IMR-90 (cell line): ENCODE results near the gene ABCA7. TPM values are rescaled to one million over a fixed set of nuclear protein-coding genes. Genes with fewer than 3 reads are reported as not detected.

ENCODE experiments used
- ATAC-seq: fragments of 200-7000 bp; cut with Tn5 transposase; 2 replicates; pipeline ENCODE4 v1.9.1; 2020; ENCODE audit warnings: low read depth, mild to moderate bottlenecking, moderate library complexity
- BruUV-seq: library from RNA; stranded (reverse); fragments of 400-500 nt; replicated peaks from 2 replicates; lab custom pipeline; 2021; lab: Mats Ljungman, UMichigan
- CTCF ChIA-PET: fragments of 300-600 bp; formaldehyde crosslinking; extraction: SDS; loops from one replicate; lab custom pipeline; 2021; ENCODE audit warnings: antibody characterized with exemption; lab: Yijun Ruan, JAX
- POLR2A ChIA-PET: fragments of 300-600 bp; sonication (Branson Sonifier 250); formaldehyde crosslinking; loops from one replicate; lab custom pipeline; 2022; ENCODE audit warnings: antibody characterized with exemption; ENCODE audit not compliant: unreplicated experiment; lab: Charles Lee
- DNase-seq: peaks from one replicate; pipeline ENCODE4 v3.0.0; 2013
- H2AFZ ChIP-seq: replicated peaks from 2 replicates; pipeline ENCODE3; 2013; ENCODE audit warnings: low read length, mild to moderate bottlenecking; ENCODE audit not compliant: poor library complexity
- H2AK5ac ChIP-seq: 2 replicates; pipeline ENCODE4 v1.6.1; 2013; ENCODE audit warnings: low read depth, low read length, inconsistent platforms
- H2AK9ac ChIP-seq: replicated peaks from 2 replicates; pipeline ENCODE3; 2013; ENCODE audit warnings: mild to moderate bottlenecking, low read depth, low read length, moderate library complexity; ENCODE audit not compliant: poor library complexity
- H2BK120ac ChIP-seq: 2 replicates; pipeline ENCODE4 v1.6.1; 2013; ENCODE audit warnings: low read depth, low read length, inconsistent platforms
- H2BK15ac ChIP-seq: 3 replicates; pipeline ENCODE4 v1.6.1; 2013; ENCODE audit warnings: low read depth, low read length, inconsistent platforms
- H2BK20ac ChIP-seq: 2 replicates; pipeline ENCODE4 v1.6.1; 2013; ENCODE audit warnings: low read depth, mild to moderate bottlenecking, inconsistent platforms, low read length, moderate library complexity
- H2BK5ac ChIP-seq: 2 replicates; pipeline ENCODE4 v1.6.1; 2013; ENCODE audit warnings: mild to moderate bottlenecking, low read depth, low read length, inconsistent platforms; ENCODE audit not compliant: poor library complexity, severe bottlenecking
- H3K14ac ChIP-seq: replicated peaks from 2 replicates; pipeline ENCODE4 v1.6.1; 2013; ENCODE audit warnings: low read depth, low read length, inconsistent platforms
- H3K18ac ChIP-seq: 2 replicates; pipeline ENCODE4 v1.6.1; 2013; ENCODE audit warnings: low read depth, low read length, control low read depth
- H3K23ac ChIP-seq: 2 replicates; pipeline ENCODE4 v1.6.1; 2013; ENCODE audit warnings: low read depth, low read length, inconsistent platforms
- H3K27ac ChIP-seq: 2 replicates; pipeline ENCODE4 v1.5.1; 2013; ENCODE audit warnings: mild to moderate bottlenecking, control low read depth, low read length; ENCODE audit not compliant: insufficient read depth
- H3K27me3 ChIP-seq: 2 replicates; pipeline ENCODE4 v1.6.1; 2013; ENCODE audit warnings: low read length; ENCODE audit not compliant: control insufficient read depth, insufficient read depth
- H3K36me3 ChIP-seq: 2 replicates; pipeline ENCODE4 v1.6.1; 2013; ENCODE audit warnings: low read length, mixed read lengths; ENCODE audit not compliant: control insufficient read depth, insufficient read depth
- H3K4ac ChIP-seq: 2 replicates; pipeline ENCODE4 v1.6.1; 2013; ENCODE audit warnings: low read depth, low read length, inconsistent platforms
- H3K4me1 ChIP-seq: 2 replicates; pipeline ENCODE4 v1.6.1; 2013; ENCODE audit warnings: low read length, mixed read lengths; ENCODE audit not compliant: control insufficient read depth, insufficient read depth
- H3K4me2 ChIP-seq: 2 replicates; pipeline ENCODE4 v1.6.1; 2013; ENCODE audit warnings: low read depth, mild to moderate bottlenecking, control low read depth, low read length, moderate library complexity
- H3K4me3 ChIP-seq: 2 replicates; pipeline ENCODE4 v1.5.1; 2013; ENCODE audit warnings: low read depth, mild to moderate bottlenecking, control low read depth, low read length, moderate library complexity; ENCODE audit not compliant: insufficient read depth
- H3K56ac ChIP-seq: 2 replicates; pipeline ENCODE4 v1.6.1; 2013; ENCODE audit warnings: low read length, inconsistent platforms; ENCODE audit not compliant: insufficient read depth; ENCODE audit errors: extremely low read depth
- H3K79me1 ChIP-seq, 2 experiments: 2 replicates each; pipeline ENCODE4 v1.6.1; 2013; ENCODE audit warnings: low read length in 2 of 2, inconsistent platforms in 1 of 2, low read depth in 1 of 2
- H3K9ac ChIP-seq: 2 replicates; pipeline ENCODE4 v1.6.1; 2013; ENCODE audit warnings: low read depth, low read length, control low read depth
- H3K9me1 ChIP-seq: 2 replicates; pipeline ENCODE4 v1.6.1; 2013; ENCODE audit warnings: low read length, inconsistent platforms; ENCODE audit not compliant: insufficient read depth
- H3K9me3 ChIP-seq: 2 replicates; pipeline ENCODE4 v1.6.1; 2013; ENCODE audit warnings: low read length; ENCODE audit not compliant: control insufficient read depth, insufficient read depth
- H4K20me1 ChIP-seq: 2 replicates; pipeline ENCODE4 v1.6.1; 2013; ENCODE audit warnings: low read length, inconsistent platforms; ENCODE audit not compliant: insufficient read depth
- H4K5ac ChIP-seq: 2 replicates; pipeline ENCODE4 v1.6.1; 2013; ENCODE audit warnings: mild to moderate bottlenecking, low read depth, low read length, control low read depth
- H4K8ac ChIP-seq, 2 experiments: 2 replicates each; pipeline ENCODE4 v1.6.1; 2013; ENCODE audit warnings: low read depth in 2 of 2, low read length in 2 of 2, control low read depth in 1 of 2, inconsistent platforms in 1 of 2
- H4K91ac ChIP-seq: 2 replicates; pipeline ENCODE4 v1.6.1; 2013; ENCODE audit warnings: low read depth, low read length, inconsistent platforms; ENCODE audit not compliant: insufficient read depth
- BHLHE40 ChIP-seq: fragments of 150-350 bp; IDR thresholded peaks from 2 replicates; pipeline ENCODE4 v1.6.1; 2016; ENCODE audit warnings: mild to moderate bottlenecking, low read depth, low read length
- FOS ChIP-seq: fragments of 150-350 bp; IDR thresholded peaks from 2 replicates; pipeline ENCODE4 v1.6.1; 2016; ENCODE audit warnings: low read depth, low read length
- MXI1 ChIP-seq: IDR thresholded peaks from 2 replicates; pipeline ENCODE4 v1.6.1; 2012; ENCODE audit warnings: low read depth, mild to moderate bottlenecking, low read length, moderate library complexity, borderline replicate concordance
- NFE2L2 ChIP-seq: fragments of 150-350 bp; IDR thresholded peaks from 2 replicates; pipeline ENCODE4 v1.6.1; 2016; ENCODE audit warnings: low read depth, mild to moderate bottlenecking, low read length
- RCOR1 ChIP-seq: IDR thresholded peaks from 2 replicates; pipeline ENCODE4 v1.6.1; 2012; ENCODE audit warnings: mild to moderate bottlenecking, low read length, improper control_type of control experiment; ENCODE audit not compliant: insufficient replicate concordance
- SMC3 ChIP-seq: fragments of 150-350 bp; IDR thresholded peaks from 2 replicates; pipeline ENCODE4 v1.6.1; 2016; ENCODE audit warnings: low read depth, mild to moderate bottlenecking, antibody characterized with exemption, low read length, moderate library complexity
- USF2 ChIP-seq: fragments of 150-350 bp; IDR thresholded peaks from 2 replicates; pipeline ENCODE4 v1.6.1; 2017; ENCODE audit warnings: mild to moderate bottlenecking, antibody characterized with exemption, low read length, low read depth
- WGBS, 2 experiments: methylation state at CpG; one replicate each; pipeline versions ENCODE4 v1.1.5 to v1.1.7; 2013; ENCODE audit warnings: missing lambda C conversion rate in 2 of 2; ENCODE audit not compliant: insufficient read length in 1 of 2; ENCODE audit errors: extremely low coverage in 2 of 2; 5-methylcytosine and 5-hydroxymethylcytosine counted together
- dilution Hi-C: fragments of 300-500 bp; cut with HindIII; formaldehyde crosslinking; loops from one replicate; pipeline ENCODE4 v1.14.3; 2018; ENCODE audit warnings: low sequenced_read_pairs; ENCODE audit not compliant: unreplicated experiment
- in situ Hi-C: fragments of 300-500 bp; cut with MboI; formaldehyde crosslinking; loops from 3 replicates; pipeline ENCODE4 v1.14.3; 2019; ENCODE audit warnings: low sequenced_read_pairs, inconsistent platforms, mixed read lengths
- intact Hi-C: fragments of 100-400 bp; cut with micrococcal nuclease; formaldehyde crosslinking; loops from 2 replicates; pipeline ENCODE4 v1.10.0; 2022
- polyA plus RNA-seq, 3 experiments: library from polyadenylated mRNA; depleted of rRNA; stranded (reverse); fragments of >200 nt; gene quantifications; 2 replicates each; pipeline ENCODE4 v1.2.3, GENCODE V29; 2012; ENCODE audit warnings: low replicate concordance in 1 of 3
- total RNA-seq: library from RNA; depleted of rRNA; stranded (reverse); fragments of >200 nt; gene quantifications from 2 replicates; pipeline ENCODE4 v1.2.3, GENCODE V29; 2012
- TF ChIP-seq, protein P1 (sequence below): conservative IDR thresholded peaks from 2 replicates; pipeline ENCODE4 v1.5.1; 2012; ENCODE audit warnings: mild to moderate bottlenecking, low read depth, low read length, improper control_type of control experiment

Gene ABCA7
- total and polyA plus RNA-seq, 2 of the 4 experiments (the other 2 are of a cell fraction): 0.36 to 3.3 TPM

DNA sequence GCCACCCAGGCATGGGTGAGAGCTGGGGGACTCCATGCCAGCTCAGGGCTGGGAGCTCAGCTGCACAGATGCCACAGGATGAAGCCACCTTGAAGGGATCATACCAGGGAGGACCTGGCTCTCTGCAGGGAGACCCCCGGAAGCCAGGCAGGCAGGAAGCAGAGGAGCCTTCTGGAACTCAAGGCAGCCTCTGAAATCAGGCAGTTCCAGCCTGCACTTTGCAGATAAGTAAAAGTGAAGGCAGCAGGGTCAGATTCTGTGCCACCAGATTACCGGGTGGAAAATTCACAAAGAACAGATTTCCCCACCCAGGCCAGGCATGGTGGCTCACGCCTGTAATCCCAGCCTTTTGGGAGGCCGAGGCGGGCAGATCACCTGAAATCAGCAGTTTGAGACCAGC is 21.5 kb upstream of the ABCA7 start:
- ChIA-PET POLR2A (interaction anchor here (1.4 kb wide), 1 partner anchor 9 kb away, joined by 5 read pairs; no protein-coding TSS in a partner anchor), CTCF (interaction anchor here (1.0 kb wide), 1 partner anchor 18 kb away, joined by 3 read pairs; the partner anchor contains the start of gene GRIN3B)
- H3K4me1 ChIP-seq: peaks cover 33% of the 10 kb centered on the region
- no peak overlapping the region for H2BK120ac ChIP-seq
- in situ Hi-C loops (no loop called here), intact Hi-C loops (no loop called here), dilution Hi-C loops (no loop called here)
- H2AK5ac ChIP-seq: no peak overlapping the region
- H2BK5ac ChIP-seq: no peak overlapping the region
- 0 out of 2 replicates have a peak overlapping the region, but pooled peaks have one; percentile 7 for H3K9ac ChIP-seq
- no peak overlapping the region for H4K8ac ChIP-seq
- H3K36me3 ChIP-seq: peaks cover 6% of the 10 kb centered on the region; the same call in 1 of the 2 replicates
- H3K4me2 ChIP-seq: no peak overlapping the region
- H3K56ac ChIP-seq: no peak overlapping the region
- H3K4me3 ChIP-seq: no peak overlapping the region
- H3K23ac ChIP-seq: 0 out of 2 replicates have a peak overlapping the region, but pooled peaks have one; percentile 37
- no peak overlapping the region for H3K14ac ChIP-seq
- no peak overlapping the region for H3K18ac ChIP-seq
- no peak overlapping the region for H2BK20ac ChIP-seq
- H3K27me3 ChIP-seq: no peaks in the 10 kb centered on the region
- no peaks in the 10 kb centered on the region for H3K9me3 ChIP-seq
- ATAC-seq: no peak
- H3K4ac ChIP-seq: no peak overlapping the region; the same call in 1 of the 2 replicates
- TF ChIP-seq MXI1: no peak
- no peak for TF ChIP-seq RCOR1
- no peak for TF ChIP-seq FOS
- TF ChIP-seq NFE2L2: no peak
- no peak for TF ChIP-seq SMC3
- TF ChIP-seq, protein P1, sequence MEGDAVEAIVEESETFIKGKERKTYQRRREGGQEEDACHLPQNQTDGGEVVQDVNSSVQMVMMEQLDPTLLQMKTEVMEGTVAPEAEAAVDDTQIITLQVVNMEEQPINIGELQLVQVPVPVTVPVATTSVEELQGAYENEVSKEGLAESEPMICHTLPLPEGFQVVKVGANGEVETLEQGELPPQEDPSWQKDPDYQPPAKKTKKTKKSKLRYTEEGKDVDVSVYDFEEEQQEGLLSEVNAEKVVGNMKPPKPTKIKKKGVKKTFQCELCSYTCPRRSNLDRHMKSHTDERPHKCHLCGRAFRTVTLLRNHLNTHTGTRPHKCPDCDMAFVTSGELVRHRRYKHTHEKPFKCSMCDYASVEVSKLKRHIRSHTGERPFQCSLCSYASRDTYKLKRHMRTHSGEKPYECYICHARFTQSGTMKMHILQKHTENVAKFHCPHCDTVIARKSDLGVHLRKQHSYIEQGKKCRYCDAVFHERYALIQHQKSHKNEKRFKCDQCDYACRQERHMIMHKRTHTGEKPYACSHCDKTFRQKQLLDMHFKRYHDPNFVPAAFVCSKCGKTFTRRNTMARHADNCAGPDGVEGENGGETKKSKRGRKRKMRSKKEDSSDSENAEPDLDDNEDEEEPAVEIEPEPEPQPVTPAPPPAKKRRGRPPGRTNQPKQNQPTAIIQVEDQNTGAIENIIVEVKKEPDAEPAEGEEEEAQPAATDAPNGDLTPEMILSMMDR: no peak
- TF ChIP-seq BHLHE40: no peak
- TF ChIP-seq USF2: no peak
- H2AK9ac ChIP-seq: no peak overlapping the region
- WGBS, 2 experiments: 60% methylated on average over 1 of the region's 5 CpGs; no CpG with 5 or more reads in 1 of the 2 experiments
- no peak for DNase-seq
- H4K20me1 ChIP-seq: peaks cover 75% of the 10 kb centered on the region
- H4K91ac ChIP-seq: no peak overlapping the region
- no TSS peak for BruUV-seq
- H2AFZ ChIP-seq: no peak overlapping the region
- no peak overlapping the region for H2BK15ac ChIP-seq
- H3K79me1 ChIP-seq: peaks cover 0 to 56% of the 10 kb centered on the region in 2 experiments; a peak in 2 of 4 replicates
- H3K27ac ChIP-seq: no peak overlapping the region
- no peak overlapping the region for H4K5ac ChIP-seq
- H3K9me1 ChIP-seq: peaks cover 9% of the 10 kb centered on the region; the same call in 1 of the 2 replicates
